Lung (tissue), 12 donors: ENCODE measurements around the gene ADGRB2. TPM values are rescaled to one million over a fixed set of nuclear protein-coding genes. Genes with fewer than 3 reads are reported as not detected.

Experiments
- ATAC-seq: fragments of 200-7000 bp; cut with Tn5 transposase; one replicate; pipeline ENCODE4 v1.9.1; 2020; ENCODE audit warnings: moderate number of reproducible peaks; ENCODE audit not compliant: insufficient read depth, low FRiP score
- DNase-seq, 3 donors: peaks; one replicate each; pipeline ENCODE4 v3.0.0-alpha.2; 2013 to 2017
- H3K27ac ChIP-seq, 2 donors: one replicate each; pipeline ENCODE4 v1.5.1; 2013; ENCODE audit warnings: mild to moderate bottlenecking in 2 of 2, moderate library complexity in 2 of 2, control low read depth in 1 of 2, inconsistent platforms in 1 of 2, low read depth in 1 of 2, low read length in 1 of 2
- H3K27me3 ChIP-seq, 3 donors: one replicate each; pipeline ENCODE4 v1.5.1; 2013; ENCODE audit warnings: low read length in 2 of 3; ENCODE audit not compliant: control insufficient read depth in 3 of 3, insufficient read depth in 3 of 3
- H3K36me3 ChIP-seq, 4 donors: one replicate each; pipeline ENCODE4 v1.5.1; 2013; ENCODE audit warnings: low read length in 4 of 4, mild to moderate bottlenecking in 1 of 4, moderate library complexity in 1 of 4; ENCODE audit not compliant: control insufficient read depth in 4 of 4, insufficient read depth in 4 of 4
- H3K4me1 ChIP-seq, 5 donors: one replicate each; pipeline ENCODE4 v1.5.1; 2013; ENCODE audit warnings: low read length in 5 of 5, mild to moderate bottlenecking in 2 of 5, moderate library complexity in 1 of 5; ENCODE audit not compliant: control insufficient read depth in 5 of 5, insufficient read depth in 5 of 5
- H3K4me3 ChIP-seq: one replicate; pipeline ENCODE4 v1.5.1; 2013; ENCODE audit warnings: mild to moderate bottlenecking, control low read depth, moderate library complexity
- H3K9ac ChIP-seq, 2 donors: one replicate each; pipeline ENCODE4 v1.5.1; 2013; ENCODE audit warnings: low read length in 2 of 2, control low read depth in 1 of 2; ENCODE audit not compliant: insufficient read depth in 1 of 2
- H3K9me3 ChIP-seq, 4 donors: one replicate each; pipeline ENCODE4 v1.5.1; 2013; ENCODE audit warnings: low read length in 3 of 4, mild to moderate bottlenecking in 1 of 4, moderate library complexity in 1 of 4; ENCODE audit not compliant: control insufficient read depth in 4 of 4, insufficient read depth in 3 of 4
- WGBS, 2 donors: extraction: QIAGEN DNeasy Blood & Tissue Kit; methylation state at CpG; one replicate each; pipeline ENCODE4 v1.1.7; 2013; 5-methylcytosine and 5-hydroxymethylcytosine counted together
- polyA plus RNA-seq, 2 donors: library from polyadenylated mRNA; stranded (reverse); fragments of 200-250 nt; gene quantifications; one replicate each; pipeline ENCODE4 v1.2.1, GENCODE V29; 2013
- total RNA-seq, 2 donors: library from RNA; depleted of rRNA in 1 of 2; stranded (reverse); fragments of >200 nt in 1 of 2; gene quantifications; one replicate each; pipeline ENCODE4 v1.2.1, GENCODE V29; 2014 to 2021
- TF ChIP-seq, protein P1 (sequence below): IDR thresholded peaks from 2 replicates; pipeline ENCODE4 v1.5.1; 2012; ENCODE audit warnings: mild to moderate bottlenecking; ENCODE audit errors: control extremely low read depth, extremely low read depth
- donor health status: control.
- donor health status: control.
- donor health status: Bipolar disorder and iron deficiency.
- donor health status: healthy.
- donor health status: DM: yes; HTN: yes; CAD: no.

Gene ADGRB2
- total and polyA plus RNA-seq, 4 donors = 0.44 to 7.6 (median 1.3) TPM

DNA sequence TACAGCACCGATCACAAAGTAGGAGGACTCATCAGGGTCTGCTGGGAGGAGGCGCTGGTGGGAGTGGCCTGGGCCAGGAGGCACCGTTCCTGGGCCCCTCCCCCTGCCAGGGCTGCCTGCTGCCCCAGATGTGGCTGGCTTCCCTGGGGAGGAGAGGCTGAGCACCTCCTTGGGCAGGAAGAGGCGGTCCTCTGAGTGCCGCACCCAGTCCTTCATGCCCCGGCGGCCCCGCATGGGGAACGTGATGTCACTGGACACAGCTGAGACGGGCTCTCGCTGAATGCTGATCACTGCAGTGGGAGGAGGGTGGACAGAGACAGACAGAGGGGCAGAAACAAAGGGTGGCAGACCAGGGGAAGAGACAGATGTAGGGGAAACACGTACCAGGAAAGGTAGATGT, 24.8 kb downstream of the ADGRB2 start:
- WGBS, 2 donors = 31 to 32% methylated on average over 11 to 12 of the region's 12 CpGs
- Histone ChIP-seq H3K9ac (no peak overlapping the region), H3K9me3 (no peaks in the 10 kb centered on the region), H3K27me3 (no peaks in the 10 kb centered on the region), H3K27ac (no peak overlapping the region), H3K36me3 (peaks cover 0 to 12% (median under 1%) of the 10 kb centered on the region in 4 donors), H3K4me3 (no peak overlapping the region), H3K4me1 (peaks cover 0 to 4% (median 0%) of the 10 kb centered on the region in 5 donors)
- TF ChIP-seq, protein P1, sequence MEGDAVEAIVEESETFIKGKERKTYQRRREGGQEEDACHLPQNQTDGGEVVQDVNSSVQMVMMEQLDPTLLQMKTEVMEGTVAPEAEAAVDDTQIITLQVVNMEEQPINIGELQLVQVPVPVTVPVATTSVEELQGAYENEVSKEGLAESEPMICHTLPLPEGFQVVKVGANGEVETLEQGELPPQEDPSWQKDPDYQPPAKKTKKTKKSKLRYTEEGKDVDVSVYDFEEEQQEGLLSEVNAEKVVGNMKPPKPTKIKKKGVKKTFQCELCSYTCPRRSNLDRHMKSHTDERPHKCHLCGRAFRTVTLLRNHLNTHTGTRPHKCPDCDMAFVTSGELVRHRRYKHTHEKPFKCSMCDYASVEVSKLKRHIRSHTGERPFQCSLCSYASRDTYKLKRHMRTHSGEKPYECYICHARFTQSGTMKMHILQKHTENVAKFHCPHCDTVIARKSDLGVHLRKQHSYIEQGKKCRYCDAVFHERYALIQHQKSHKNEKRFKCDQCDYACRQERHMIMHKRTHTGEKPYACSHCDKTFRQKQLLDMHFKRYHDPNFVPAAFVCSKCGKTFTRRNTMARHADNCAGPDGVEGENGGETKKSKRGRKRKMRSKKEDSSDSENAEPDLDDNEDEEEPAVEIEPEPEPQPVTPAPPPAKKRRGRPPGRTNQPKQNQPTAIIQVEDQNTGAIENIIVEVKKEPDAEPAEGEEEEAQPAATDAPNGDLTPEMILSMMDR = no peak
- DNase-seq (no peak), ATAC-seq (no peak)

DNA sequence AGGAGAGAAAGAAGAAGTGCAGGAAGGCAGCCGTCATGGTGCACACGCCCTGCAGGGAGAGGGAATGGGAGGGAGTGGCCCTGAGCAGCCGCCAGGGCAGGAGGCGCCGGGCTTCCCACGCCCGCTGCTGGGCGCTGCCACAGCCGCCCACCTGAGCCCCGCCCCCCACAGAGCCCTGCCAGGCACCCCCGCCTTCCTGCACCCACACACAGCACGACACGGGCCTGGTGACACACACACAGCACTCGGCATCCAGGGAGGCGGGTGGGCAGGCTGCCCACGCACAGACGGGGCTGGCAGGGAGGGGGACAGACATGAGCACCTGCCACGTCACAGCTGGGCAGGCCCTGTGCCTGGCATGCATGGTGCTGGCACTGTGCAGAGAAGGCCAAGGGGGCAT, 27.5 kb downstream of the ADGRB2 start:
- H3K36me3 ChIP-seq = peaks cover 0 to 12% (median 2%) of the 10 kb centered on the region in 4 donors
- WGBS, 2 donors = 66 to 70% methylated on average over 16 to 18 of the region's 18 CpGs
- H3K9ac ChIP-seq = no peak overlapping the region
- H3K4me1 ChIP-seq = peaks cover 0 to 2% (median 0%) of the 10 kb centered on the region in 5 donors
- no peak overlapping the region for H3K4me3 ChIP-seq
- TF ChIP-seq, protein P1 = no peak
- no peak overlapping the region for H3K27ac ChIP-seq
- ATAC-seq (no peak), DNase-seq (no peak)
- H3K9me3 ChIP-seq = no peaks in the 10 kb centered on the region
- H3K27me3 ChIP-seq = no peaks in the 10 kb centered on the region

DNA sequence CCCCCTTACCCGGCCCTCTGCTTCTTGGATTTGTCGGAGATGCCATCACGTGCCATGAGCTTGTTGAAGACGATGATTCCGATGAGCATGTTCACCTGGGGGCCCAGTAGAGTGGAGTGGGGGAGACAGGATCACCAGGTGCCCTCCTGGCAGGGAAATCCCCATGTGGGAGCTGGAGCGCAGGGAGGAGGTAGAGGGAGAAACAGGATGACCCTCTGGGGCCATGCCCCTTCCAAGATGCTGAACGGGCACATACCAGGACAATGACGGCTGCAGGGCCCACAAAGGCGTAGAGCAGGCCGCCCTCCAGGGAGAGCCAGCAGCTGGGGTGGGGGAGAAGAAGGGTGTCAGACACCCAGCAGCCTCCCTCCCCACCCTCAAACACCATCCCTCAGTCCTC, 28.6 kb downstream of the ADGRB2 start:
- no peaks in the 10 kb centered on the region for H3K27me3 ChIP-seq
- TF ChIP-seq, protein P1 = no peak
- WGBS, 2 donors = 85 to 94% methylated on average over 10 of the region's 10 CpGs
- H3K4me3 ChIP-seq = no peak overlapping the region
- peaks cover 0 to 12% (median 2%) of the 10 kb centered on the region in 4 donors for H3K36me3 ChIP-seq
- H3K9ac ChIP-seq = no peak overlapping the region
- peaks cover 0 to 2% (median 0%) of the 10 kb centered on the region in 5 donors for H3K4me1 ChIP-seq
- DNase-seq (no peak), ATAC-seq (no peak)
- H3K9me3 ChIP-seq = no peaks in the 10 kb centered on the region
- no peak overlapping the region for H3K27ac ChIP-seq

DNA sequence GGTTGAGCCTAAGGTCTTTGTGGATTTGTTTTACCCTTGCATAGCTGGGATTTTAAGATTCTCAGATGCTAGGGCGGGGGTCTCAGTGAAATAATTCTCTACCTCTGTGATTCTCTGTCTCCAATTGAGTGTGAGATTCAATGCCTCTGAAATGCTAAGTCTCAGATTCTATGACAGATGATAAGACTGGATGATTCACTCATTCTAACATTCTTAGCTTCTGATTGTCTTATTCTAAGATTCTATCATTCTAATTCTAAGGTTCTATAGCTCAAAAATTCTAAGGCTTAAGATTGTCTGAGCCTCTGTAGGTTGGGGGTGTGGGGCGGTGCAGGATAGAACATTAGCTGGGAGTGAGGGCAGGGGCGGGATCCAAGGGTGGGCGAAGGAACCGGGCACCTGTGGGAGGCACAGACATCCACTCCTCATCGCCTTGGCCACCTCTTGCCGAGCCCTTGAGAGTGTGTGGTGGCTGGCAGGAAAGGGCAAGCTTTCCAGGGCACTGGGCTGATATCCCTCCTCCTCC, 29.5 kb downstream of the ADGRB2 start:
- ATAC-seq (no peak), DNase-seq (no peak)
- no peak overlapping the region for H3K4me3 ChIP-seq
- H3K27me3 ChIP-seq = no peaks in the 10 kb centered on the region
- H3K27ac ChIP-seq = no peak overlapping the region
- H3K36me3 ChIP-seq = peaks cover 0 to 7% (median 2%) of the 10 kb centered on the region in 4 donors
- 84 to 88% methylated on average over 7 of the region's 7 CpGs for WGBS, 2 donors
- no peaks in the 10 kb centered on the region for H3K9me3 ChIP-seq
- H3K4me1 ChIP-seq = peaks cover 0 to 2% (median 0%) of the 10 kb centered on the region in 5 donors
- TF ChIP-seq, protein P1 = no peak
- no peak overlapping the region for H3K9ac ChIP-seq
